ENCODE measurements around the gene TMUB1. TPM values are rescaled to one million over a fixed set of nuclear protein-coding genes. Genes with fewer than 3 reads are reported as not detected.

Gene TMUB1
- polyA plus RNA-seq, 2 of the 4 experiments (the other 2 are of a cell fraction) = 14.0 to 37.7 TPM

DNA sequence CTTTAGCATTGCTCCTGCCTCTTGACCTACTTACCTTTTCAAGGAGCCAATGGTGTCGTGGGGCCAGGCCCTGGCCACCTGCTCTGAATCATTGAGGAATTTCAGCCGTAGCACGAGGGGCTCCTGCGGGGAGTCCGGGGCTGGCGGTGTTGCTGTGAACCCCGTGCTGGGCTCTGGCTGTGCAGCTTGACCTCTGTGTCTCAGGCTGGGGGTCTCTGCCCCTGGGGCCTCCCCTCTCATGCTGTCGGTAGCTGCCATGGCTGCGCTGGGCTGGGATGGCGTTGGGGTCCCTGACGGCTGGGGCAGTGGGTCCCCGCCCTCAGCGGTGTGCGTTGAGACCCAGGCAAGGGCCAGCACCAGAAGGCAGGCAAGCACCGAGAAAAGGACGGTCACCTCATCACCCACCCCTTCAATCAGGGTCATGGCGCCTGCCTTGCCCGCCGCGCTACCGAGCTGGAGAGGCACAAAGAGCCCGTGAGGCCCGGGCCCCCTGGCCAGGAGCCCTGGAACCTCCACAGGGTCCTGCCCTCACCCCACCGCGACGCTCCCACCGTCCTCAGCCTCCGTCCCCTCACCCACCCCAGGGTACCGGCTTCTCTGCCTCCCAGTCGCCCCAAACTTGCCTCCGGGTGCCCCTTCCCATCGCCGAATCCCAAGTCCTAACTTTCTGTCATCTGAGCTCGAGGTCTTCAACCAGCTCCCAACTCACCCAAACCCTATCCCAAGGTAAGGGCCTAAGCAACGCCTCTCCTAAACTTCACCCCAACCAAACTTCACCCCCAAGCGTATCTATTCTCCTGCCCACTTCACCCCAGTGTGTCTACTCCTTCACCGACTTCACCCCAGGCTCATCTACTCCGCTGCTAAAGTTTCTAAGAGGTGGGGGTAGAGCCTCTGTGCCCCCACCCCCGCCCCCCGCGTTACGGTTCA is 887 bp downstream of the TMUB1 start:
- TF ChIP-seq RAD21 (conservative IDR thresholded peaks at IDR 0.05 in 1 of 2, IDR thresholded peaks at IDR 0.05 in 1 of 2) = no peak
- TF ChIP-seq KDM5A (IDR thresholded peaks at IDR 0.05) = no peak
- no peak for TF ChIP-seq CEBPB (IDR thresholded peaks at IDR 0.05)
- TF ChIP-seq MAZ (IDR thresholded peaks at IDR 0.05; ENCODE audit: borderline replicate concordance, low read depth, low read length) = no peak
- no peak for TF ChIP-seq ZNF302 (CRISPR knock-in tag; IDR thresholded peaks at IDR 0.05)
- no peak for TF ChIP-seq SMC3 (IDR thresholded peaks at IDR 0.05)
- no peak for TF ChIP-seq GATA3 (IDR thresholded peaks at IDR 0.05; ENCODE audit: borderline replicate concordance)
- no peak for TF ChIP-seq HDAC2 (IDR thresholded peaks at IDR 0.05)
- TF ChIP-seq CHD2 (IDR thresholded peaks at IDR 0.05; ENCODE audit: low read length, partially characterized antibody) = no peak
- no peak for TF ChIP-seq RARB (CRISPR knock-in tag; IDR thresholded peaks at IDR 0.05)
- no peak for TF ChIP-seq TP53 (CRISPR knock-in tag; IDR thresholded peaks at IDR 0.05)
- no peak for TF ChIP-seq HOXB5 (CRISPR knock-in tag; IDR thresholded peaks at IDR 0.05)
- TF ChIP-seq, protein P1, sequence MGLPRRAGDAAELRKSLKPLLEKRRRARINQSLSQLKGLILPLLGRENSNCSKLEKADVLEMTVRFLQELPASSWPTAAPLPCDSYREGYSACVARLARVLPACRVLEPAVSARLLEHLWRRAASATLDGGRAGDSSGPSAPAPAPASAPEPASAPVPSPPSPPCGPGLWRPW (IDR thresholded peaks at IDR 0.05) = no peak
- FAIRE-seq = no peak
- Histone ChIP-seq H3K27ac (peak overlapping the region; percentile 98), H3K4me1 (peaks cover 47% of the 10 kb centered on the region), H3K4me3 (peak overlapping the region; percentile 93), H3K4me2 (peak overlapping the region; percentile 95), H3K9me3 (no peaks in the 10 kb centered on the region)
- no peak for DNase-seq (ENCODE audit: low read depth in 1 of 2, low spot score in 1 of 2)
- ATAC-seq = no peak
- 67% methylated on average over 29 of the region's 42 CpGs for WGBS (ENCODE audit: missing lambda C conversion rate)
- ChIA-PET POLR2A (interaction anchor here (0.9 kb wide), 1 partner anchor 20 kb away, joined by 4 read pairs; no protein-coding TSS in a partner anchor), CTCF (interaction anchor here (0.8 to 27.1 kb wide), 4 partner anchors 14 to 42 kb away, joined by 3 to 412 read pairs (median 12); no protein-coding TSS in a partner anchor)

DNA sequence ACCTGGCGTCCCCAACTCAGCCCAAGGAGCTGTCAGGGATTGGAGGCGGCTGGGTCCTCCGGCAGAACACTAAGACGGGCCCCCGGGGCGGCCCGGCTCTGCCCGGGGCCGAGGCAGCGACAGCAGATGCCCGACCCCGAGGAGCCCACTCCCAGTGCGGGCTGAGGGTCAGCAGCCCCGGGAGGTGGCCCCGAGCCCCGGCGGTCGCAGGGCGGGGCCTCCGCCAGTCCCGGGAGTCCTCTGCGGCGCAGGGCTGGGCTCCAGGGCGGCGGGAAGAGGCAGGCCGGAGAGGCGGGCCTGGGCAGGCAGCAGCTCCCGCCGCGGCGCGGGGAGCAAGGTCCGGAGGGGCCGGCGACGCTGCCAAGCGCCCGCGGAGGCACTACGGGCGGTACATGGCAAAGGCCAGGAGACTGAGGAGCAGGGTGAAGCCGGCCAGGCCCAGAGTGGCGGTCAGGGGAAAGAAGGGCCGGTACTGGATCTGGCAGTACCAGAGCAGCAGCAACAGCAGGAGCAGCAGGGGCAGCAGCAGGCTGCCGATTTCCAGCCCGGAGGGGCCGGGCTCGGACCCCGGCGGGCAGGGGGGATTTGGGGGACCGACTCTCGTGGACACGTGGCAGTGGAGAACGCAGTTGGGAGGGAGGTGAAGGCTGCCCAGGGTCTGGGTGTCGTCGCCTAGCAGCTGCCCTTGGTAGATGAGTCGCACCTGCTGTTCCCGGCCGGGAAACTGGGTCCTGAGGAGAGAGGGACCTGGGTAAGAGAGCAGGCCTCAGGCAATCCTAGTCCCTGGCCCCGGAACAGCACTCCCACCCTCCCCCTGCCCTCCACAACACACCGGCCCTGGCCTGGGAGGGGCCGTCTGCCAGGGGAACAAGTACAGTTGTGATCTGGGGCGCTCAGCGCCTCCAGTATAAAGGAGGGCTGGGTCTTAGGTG is 1.9 kb downstream of the TMUB1 start:
- peak overlapping the region; percentile 93 for H3K4me3 ChIP-seq
- TF ChIP-seq JUN (IDR thresholded peaks at IDR 0.05) (no peak; a peak in 1 of 5 replicates), RNF2 (IDR thresholded peaks at IDR 0.05; ENCODE audit: borderline replicate concordance, low read depth) (peak; percentile 93), POLR2AphosphoS2 (conservative IDR thresholded peaks at IDR 0.05; ENCODE audit: low read length) (no peak), RCOR1 (IDR thresholded peaks at IDR 0.05; ENCODE audit: low read depth, low read length) (no peak), ZNF302 (CRISPR knock-in tag; IDR thresholded peaks at IDR 0.05) (no peak), MAZ (IDR thresholded peaks at IDR 0.05; ENCODE audit: borderline replicate concordance, low read depth, low read length) (no peak), NR3C1 (IDR thresholded peaks at IDR 0.05) (no peak)
- TF ChIP-seq, protein P1 (IDR thresholded peaks at IDR 0.05) = no peak
- TF ChIP-seq, protein P2, sequence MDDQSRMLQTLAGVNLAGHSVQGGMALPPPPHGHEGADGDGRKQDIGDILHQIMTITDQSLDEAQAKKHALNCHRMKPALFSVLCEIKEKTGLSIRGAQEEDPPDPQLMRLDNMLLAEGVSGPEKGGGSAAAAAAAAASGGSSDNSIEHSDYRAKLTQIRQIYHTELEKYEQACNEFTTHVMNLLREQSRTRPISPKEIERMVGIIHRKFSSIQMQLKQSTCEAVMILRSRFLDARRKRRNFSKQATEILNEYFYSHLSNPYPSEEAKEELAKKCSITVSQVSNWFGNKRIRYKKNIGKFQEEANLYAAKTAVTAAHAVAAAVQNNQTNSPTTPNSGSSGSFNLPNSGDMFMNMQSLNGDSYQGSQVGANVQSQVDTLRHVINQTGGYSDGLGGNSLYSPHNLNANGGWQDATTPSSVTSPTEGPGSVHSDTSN (IDR thresholded peaks at IDR 0.05) = 0 out of 2 replicates have a peak, but pooled peaks have one; percentile 1
- peak overlapping the region; percentile 95 for H3K4me2 ChIP-seq
- H3K4me1 ChIP-seq = peaks cover 53% of the 10 kb centered on the region
- H3K9me3 ChIP-seq = no peaks in the 10 kb centered on the region
- POLR2A ChIA-PET = interaction anchor here (0.6 to 1.4 kb wide), 7 partner anchors 14 to 42 kb away, joined by 3 to 14 read pairs (median 4); partner anchors contain the start of gene CDK5
- CTCF ChIA-PET = interaction anchor here (1.1 to 27.1 kb wide), 4 partner anchors 13 to 46 kb away, joined by 3 to 412 read pairs (median 14); no protein-coding TSS in a partner anchor
- ATAC-seq (peak; percentile 7 to 13; a peak in 5 of 6 replicates), FAIRE-seq (no peak), DNase-seq (ENCODE audit: low read depth in 1 of 2, low spot score in 1 of 2) (peak in 1 of 2 experiments; percentile 46)
- peak overlapping the region; percentile 98 for H3K27ac ChIP-seq
- 19% methylated on average over 22 of the region's 64 CpGs for WGBS (ENCODE audit: missing lambda C conversion rate)
